ENCODE data around the gene NUP214.

Gene NUP214

GRCh38 chr9:131275332-131276093 lies 150.1 kb downstream of the NUP214 start:
- peak overlapping the region; percentile 77 for H3K4me3 ChIP-seq (ENCODE audit: low read length)
- TF ChIP-seq ZNF274 (IDR thresholded peaks at IDR 0.05; ENCODE audit: low read depth, low read length) = no peak

GRCh38 chr9:131276094-131276888 lies 150.9 kb downstream of the NUP214 start, which contains the start of gene FAM78A:
Gene FAM78A, minus strand, starts transcription at chr9:131276510. Its CDS starts 331 bp downstream, at chr9:131276179.
- peak within 1 kb of the TSS; percentile 77 for H3K4me3 ChIP-seq (ENCODE audit: low read length)
- TF ChIP-seq ZNF274 (IDR thresholded peaks at IDR 0.05; ENCODE audit: low read depth, low read length) = no peak

DNA sequence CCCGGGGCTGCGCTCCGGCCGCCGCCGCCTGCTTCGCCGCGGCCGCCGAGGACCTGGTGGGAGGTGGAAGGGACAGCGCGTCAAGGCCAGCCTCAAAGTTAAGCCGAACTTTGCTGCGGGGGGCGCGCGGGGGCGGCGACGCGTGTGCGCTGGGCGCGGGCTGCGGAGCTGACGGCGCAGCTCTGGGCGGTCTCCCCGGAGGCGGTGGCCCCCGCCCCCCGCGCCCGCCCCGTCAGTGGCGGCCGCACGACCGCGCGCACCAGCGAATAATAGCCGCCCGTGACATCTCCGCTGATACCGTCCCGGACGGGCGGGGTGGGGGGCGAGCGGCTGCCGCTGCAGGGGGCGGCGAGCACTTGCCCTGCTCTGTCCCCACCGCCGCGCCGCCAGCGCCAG lies 151.5 kb downstream of the NUP214 start:
- peak overlapping the region; percentile 77; the same call in 1 of the 2 replicates for H3K4me3 ChIP-seq (ENCODE audit: low read length)
- TF ChIP-seq ZNF274 (IDR thresholded peaks at IDR 0.05; ENCODE audit: low read depth, low read length) = no peak

DNA sequence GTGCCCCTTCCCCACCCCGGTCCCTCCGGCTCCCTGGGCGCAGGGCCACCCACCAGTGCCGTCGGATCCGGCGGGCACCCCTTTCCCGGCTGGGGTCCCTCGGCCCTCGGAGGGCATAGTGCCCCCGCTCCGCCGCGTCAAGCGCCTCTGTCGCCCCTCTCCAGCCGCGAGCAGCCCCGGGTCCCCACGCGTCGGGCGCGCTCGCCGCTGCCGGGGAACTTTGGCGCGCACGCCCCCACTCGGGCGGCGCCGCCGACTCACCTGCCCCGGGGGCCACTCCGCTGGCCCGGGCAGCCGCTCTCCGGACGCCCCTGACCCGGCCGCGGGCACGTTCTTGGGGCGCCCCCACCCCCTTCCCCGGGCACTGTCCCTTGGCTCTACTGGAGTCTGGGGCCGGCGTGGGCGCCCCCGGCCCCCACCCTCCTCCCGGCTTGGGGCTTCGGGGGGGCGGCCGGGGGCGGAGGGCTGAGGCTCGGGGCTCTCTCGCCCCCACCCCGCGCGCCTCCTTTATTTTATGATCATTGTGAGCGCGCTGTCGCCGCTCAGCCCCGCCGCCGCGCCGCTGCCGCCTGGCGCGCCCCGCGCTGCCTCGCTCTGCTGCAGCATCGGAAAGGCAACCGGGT lies 152.0 kb downstream of the NUP214 start:
- peak overlapping the region; percentile 77; the same call in 1 of the 2 replicates for H3K4me3 ChIP-seq (ENCODE audit: low read length)
- no peak for TF ChIP-seq ZNF274 (IDR thresholded peaks at IDR 0.05; ENCODE audit: low read depth, low read length)

- H3K4me3 ChIP-seq (ENCODE audit: low read length) = peak overlapping the region; percentile 77; the same call in 1 of the 2 replicates
- no peak for TF ChIP-seq ZNF274 (IDR thresholded peaks at IDR 0.05; ENCODE audit: low read depth, low read length)
These were observed 152.7 kb downstream of the NUP214 start for GRCh38 chr9:131277910-131278701.

GRCh38 chr9:131278702-131279111 lies 153.3 kb downstream of the NUP214 start:
- H3K4me3 ChIP-seq (ENCODE audit: low read length) = no peak overlapping the region
- no peak for TF ChIP-seq ZNF274 (IDR thresholded peaks at IDR 0.05; ENCODE audit: low read depth, low read length)

DNA sequence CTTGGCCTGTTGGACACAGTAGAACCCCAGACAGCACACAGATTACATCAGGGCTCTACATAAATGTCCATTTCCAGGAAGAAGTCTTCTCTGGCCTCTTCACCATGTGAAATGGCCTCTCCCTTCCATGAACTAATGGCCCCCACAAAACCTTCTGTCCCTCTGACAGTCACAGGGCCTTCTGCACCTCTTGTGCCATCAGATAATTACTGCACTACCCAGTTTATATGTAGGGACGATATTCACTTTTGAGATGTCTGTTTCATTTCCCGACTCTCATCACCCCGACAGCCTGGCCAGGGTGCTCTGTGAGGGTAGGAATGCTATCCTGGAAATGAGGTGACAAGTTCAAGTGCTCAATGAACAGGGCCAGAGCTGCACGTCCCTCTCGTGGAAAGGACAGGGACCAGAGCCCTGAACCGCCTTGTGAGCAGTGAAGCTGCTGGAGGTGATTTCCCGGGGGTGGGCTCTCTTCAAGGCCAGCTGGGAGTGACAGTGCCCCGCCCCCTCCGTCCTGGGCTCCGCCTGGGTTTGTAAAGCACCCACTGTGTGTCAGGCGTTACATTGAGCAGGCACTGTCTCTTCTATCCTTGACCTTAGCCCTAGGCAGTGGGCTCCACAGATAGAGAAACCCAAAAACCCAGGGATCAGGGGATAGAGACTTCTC lies 153.9 kb downstream of the NUP214 start:
- H3K4me3 ChIP-seq (ENCODE audit: low read length) = no peak overlapping the region
- no peak for TF ChIP-seq ZNF274 (IDR thresholded peaks at IDR 0.05; ENCODE audit: low read depth, low read length)

DNA sequence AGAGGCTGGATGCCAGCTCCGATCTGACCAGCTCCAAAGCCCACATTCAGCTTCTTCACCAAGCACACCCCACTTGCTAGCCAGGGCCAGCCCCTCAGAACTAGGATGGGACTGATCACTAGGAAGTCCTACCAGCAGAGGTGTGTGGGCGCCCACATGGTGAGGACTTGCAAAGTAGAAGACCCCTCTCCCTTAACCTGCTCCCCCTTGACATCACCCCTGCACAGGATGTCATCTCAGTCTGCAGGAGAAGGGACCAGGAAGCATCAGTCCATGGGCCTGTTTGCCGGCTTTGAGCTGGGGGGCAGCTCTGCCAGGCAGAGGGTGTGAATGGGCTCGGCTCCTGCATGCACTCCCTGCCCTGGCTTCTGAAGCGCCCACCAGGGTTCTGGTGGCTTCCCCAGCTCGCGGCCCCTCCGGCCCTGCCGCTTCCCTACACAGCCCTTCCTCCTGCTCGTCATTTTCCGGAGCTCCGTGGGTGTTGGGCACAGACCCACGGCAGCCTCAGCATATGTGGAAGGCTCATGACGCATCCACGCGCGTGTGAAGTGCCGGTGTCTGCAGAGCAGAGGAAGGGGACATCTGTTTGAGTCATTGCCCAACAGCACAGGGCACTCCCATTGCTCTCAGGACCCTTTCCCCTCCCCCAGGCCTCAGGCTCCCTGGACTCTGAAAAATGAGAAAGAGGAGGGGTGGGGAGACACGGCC lies 154.6 kb downstream of the NUP214 start:
- no peak overlapping the region for H3K4me3 ChIP-seq (ENCODE audit: low read length)
- TF ChIP-seq ZNF274 (IDR thresholded peaks at IDR 0.05; ENCODE audit: low read depth, low read length) = no peak

DNA sequence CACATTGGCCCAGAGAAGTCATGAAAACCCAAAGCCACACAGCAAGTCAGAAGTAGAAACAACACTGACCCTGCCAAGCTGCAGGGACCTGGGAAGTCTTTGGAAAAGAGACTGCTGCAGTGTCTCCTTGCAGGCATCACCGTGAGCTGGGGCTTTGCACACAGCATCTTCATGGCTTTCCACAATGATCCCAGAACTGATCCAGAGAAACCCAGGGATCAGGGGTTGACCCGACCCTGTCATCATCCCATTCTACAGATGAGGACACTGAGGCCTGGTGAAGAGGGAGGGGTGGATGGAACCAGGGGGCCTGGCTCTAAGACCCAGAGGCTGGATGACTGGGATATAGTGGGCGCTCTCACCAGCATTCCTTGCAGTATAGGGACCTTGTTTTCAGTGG lies 155.3 kb downstream of the NUP214 start:
- H3K4me3 ChIP-seq (ENCODE audit: low read length) = no peak overlapping the region
- TF ChIP-seq ZNF274 (IDR thresholded peaks at IDR 0.05; ENCODE audit: low read depth, low read length) = no peak

DNA sequence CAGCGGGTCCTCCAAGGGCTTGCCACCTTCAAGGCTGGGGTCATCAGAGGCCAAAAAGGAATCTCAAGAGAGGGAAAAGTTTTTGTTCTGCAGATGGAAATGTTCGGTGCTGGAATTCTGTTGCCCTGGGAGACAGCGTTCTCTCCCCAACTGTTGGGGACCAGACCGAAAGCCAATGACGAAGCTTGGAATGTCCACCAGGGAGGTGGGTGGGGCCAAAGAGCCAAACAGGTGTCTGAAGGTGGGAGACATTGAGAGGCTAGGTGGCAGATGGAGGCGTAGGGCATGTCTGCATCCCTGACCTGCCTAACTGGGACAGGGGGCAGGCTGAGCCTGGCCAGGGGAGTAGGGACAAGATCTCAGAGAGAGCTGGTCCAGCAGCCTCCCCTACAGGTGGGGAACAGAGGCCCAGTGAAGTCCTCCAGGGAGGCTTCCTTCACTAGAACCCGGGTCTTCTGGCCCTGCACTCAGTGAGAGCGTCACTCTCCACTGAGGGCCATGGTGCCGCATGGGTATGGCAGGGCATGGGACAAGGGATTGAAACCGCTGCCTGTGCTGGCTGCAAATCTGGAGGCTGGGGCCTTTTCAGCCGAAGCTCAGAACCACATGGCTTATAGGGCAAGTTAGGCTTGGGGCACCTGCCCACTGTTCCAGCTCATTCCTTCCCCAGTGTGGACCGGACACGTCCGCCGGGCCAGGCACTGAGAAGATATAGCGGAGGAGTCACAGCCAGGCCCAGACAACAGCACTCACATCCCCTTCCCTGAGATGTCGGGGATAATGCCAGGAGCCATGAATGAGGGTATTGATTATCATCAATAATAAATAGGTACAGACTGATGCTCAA lies 156.0 kb downstream of the NUP214 start:
- TF ChIP-seq ZNF274 (IDR thresholded peaks at IDR 0.05; ENCODE audit: low read depth, low read length) = no peak

DNA sequence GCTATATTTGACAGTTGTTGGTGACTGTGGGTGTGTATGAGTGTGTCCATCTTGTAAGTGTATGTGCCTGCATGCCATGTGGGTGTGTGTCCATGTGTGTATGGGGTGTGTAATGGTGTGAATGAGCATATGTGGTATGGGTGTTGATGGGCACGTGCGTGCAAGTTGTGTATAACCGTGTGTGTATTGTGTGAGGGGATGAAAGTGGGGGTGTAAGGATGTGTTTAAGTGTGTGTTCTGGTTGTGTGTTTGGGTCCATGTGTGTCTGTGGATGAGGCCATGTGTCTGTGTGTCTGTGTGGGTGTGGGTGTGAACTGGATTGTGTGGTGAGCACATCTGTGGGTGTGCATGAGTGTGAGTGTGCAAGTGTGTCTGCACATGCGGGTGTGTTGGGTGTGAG lies 156.8 kb downstream of the NUP214 start:
- TF ChIP-seq ZNF274 (IDR thresholded peaks at IDR 0.05; ENCODE audit: low read depth, low read length) = no peak
- H3K4me3 ChIP-seq (ENCODE audit: low read length) = no peak overlapping the region

More for the DNA sequence above, 156.0 kb downstream of the NUP214 start:
- H3K4me3 ChIP-seq (ENCODE audit: low read length) = no peak overlapping the region

Measured in GM08714 (cell line).